Retinal pigment epithelial cell (primary cell): ENCODE measurements around the gene CHST4.
"Not testable (repeated sequence)": the region's sequence is repeated elsewhere in the genome, so short reads cannot be mapped to it uniquely, and the experiment has no call there.

Experiments used
- DNase-seq: peaks from one replicate; pipeline ENCODE4 v3.0.0-alpha.2; 2010; ENCODE audit warnings: low read depth
- H3K4me3 ChIP-seq: 2 replicates; pipeline ENCODE4 v1.5.1; 2011; ENCODE audit warnings: mild to moderate bottlenecking, low read length, control low read depth, moderate library complexity
- TF ChIP-seq, protein P1 (sequence below): conservative IDR thresholded peaks from 2 replicates; pipeline ENCODE4 v1.5.1; 2011; ENCODE audit warnings: low read depth, low read length, control low read depth, inconsistent platforms

CHST4 gene

DNA sequence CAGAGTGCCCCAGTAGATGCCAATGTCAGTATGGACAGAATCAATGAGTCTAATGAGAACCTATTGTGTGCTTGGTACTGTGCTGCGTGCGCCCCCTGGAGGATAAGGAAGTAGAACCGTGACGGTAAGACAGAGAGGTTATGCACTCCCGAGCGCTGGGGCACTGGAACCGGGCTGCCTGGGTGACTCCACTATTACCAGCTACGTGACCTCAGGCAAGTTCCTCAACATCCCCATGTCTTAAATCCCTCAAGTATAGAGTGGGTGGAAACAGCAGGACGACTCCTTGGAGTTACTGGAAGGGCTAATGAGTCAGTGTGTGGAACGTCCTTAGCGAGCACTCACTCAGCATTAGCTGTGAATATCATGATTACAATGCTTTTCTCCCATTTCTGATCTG lies 16.2 kb downstream of the CHST4 start:
- DNase-seq = no peak
- H3K4me3 ChIP-seq = no peak overlapping the region
- TF ChIP-seq, protein P1, sequence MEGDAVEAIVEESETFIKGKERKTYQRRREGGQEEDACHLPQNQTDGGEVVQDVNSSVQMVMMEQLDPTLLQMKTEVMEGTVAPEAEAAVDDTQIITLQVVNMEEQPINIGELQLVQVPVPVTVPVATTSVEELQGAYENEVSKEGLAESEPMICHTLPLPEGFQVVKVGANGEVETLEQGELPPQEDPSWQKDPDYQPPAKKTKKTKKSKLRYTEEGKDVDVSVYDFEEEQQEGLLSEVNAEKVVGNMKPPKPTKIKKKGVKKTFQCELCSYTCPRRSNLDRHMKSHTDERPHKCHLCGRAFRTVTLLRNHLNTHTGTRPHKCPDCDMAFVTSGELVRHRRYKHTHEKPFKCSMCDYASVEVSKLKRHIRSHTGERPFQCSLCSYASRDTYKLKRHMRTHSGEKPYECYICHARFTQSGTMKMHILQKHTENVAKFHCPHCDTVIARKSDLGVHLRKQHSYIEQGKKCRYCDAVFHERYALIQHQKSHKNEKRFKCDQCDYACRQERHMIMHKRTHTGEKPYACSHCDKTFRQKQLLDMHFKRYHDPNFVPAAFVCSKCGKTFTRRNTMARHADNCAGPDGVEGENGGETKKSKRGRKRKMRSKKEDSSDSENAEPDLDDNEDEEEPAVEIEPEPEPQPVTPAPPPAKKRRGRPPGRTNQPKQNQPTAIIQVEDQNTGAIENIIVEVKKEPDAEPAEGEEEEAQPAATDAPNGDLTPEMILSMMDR = peak; percentile 60

DNA sequence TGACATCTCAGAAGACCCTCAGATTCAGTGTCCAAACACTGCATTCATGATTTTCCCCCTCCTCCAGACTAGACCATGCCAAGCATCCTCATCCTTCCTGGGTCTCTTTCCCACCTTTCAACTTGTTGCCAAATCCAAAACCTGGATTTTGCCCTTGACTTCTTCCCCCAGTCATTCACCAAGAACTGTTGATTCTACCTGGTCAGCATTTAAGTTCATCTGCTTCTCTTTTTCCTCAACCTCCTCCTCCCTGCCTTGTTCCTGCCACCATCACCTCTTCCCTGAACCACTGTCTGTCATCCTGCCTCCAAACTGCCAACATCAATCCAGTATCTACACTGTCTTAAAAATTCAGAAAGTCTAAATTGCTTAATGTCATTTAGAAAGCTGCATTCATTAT lies 20.9 kb downstream of the CHST4 start:
- H3K4me3 ChIP-seq = no peak overlapping the region
- no peak for DNase-seq
- TF ChIP-seq, protein P1 = no peak

DNA sequence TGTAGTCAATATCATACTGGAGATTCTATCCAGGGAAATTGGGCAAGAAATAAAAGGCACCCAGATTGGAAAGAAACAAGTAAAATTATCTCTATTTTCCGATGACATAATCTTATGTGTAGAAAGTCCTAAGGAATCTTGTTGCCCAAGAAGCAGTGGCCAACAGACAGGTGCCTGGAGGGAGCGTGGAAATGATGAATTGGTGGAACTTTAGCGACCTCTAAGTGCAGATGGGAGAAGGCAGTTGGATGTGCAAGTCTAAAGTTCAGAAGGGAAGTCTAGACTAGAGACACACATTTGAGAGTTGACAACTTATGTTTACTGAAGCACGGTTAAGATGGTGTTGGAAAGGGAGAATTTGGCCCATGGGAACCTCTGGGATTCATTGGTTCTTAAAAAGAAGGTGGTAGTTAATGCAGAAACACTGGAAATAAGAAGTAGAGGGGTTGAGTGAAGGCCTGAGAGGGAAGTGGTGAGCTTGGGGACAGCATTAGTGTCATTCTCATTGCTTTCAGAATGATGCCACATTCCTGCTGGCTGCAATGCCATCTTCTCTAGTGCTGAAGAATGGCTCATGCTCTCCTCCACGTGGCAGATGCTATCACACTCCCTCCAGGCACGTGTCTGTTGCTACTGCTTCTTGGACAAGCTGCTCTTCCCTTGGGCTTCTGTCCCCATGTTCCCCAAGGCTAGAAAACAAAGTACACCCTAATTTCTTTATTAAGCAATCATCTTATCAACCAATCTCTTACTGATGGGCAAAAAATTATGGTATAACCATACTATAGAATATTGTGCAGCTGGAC lies 26.7 kb downstream of the CHST4 start:
- DNase-seq = no peak
- TF ChIP-seq, protein P1 = no peak
- no peak overlapping the region for H3K4me3 ChIP-seq

DNA sequence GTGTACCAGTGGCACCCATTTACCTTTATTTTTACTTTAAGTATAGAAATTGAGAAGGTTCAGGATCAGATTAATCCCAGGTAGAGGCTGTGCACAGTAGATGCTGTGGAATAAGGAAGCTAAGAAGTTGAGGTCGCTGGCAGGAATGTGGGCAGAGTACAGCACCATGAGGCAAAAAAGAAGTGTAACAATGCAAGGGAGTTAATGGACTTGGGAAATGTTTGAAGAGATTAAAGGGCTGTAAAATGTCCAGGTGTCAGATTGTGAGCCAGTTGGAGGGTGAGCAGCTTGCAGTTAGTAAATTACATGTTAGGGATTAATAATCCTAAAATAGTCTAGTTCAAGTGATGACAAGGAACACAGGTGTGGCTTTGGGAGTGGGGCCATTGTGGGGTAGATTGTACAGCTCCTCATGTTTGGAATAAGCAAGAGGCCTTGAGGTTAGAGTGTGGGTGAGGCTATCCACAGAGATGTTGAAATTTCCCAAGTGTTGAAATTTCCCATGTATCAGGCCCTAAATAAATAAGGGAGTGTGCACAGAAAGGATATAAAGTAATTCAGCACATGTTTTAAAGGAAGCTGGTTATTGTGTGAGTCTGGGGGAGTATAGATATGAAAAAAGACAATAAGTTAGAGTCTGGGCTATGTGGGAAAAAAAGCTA lies 29.1 kb downstream of the CHST4 start:
- TF ChIP-seq, protein P1 = no peak
- no peak for DNase-seq

DNA sequence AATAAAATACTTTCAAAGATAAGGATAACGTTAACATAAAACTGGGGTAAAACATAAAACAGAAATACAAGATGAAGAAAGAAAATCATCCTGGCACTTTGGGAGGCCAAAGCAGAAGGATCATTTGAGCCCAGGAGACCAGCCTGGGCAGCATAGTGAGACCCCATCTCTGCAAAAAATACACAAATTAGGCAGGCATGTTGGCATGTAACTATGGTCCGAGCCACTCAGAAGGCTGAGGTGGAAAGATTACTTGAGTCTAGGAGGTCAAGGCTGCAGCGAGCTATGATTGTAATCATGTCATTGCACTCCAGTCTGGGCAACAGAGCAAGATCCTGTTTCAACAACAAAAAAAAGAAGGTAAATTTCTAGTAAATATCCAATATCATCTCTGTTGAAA lies 31.1 kb downstream of the CHST4 start:
- no peak overlapping the region for H3K4me3 ChIP-seq
- TF ChIP-seq, protein P1 = no peak
- DNase-seq = no peak

More for the DNA sequence above, 29.1 kb downstream of the CHST4 start:
- no peak overlapping the region for H3K4me3 ChIP-seq

DNA sequence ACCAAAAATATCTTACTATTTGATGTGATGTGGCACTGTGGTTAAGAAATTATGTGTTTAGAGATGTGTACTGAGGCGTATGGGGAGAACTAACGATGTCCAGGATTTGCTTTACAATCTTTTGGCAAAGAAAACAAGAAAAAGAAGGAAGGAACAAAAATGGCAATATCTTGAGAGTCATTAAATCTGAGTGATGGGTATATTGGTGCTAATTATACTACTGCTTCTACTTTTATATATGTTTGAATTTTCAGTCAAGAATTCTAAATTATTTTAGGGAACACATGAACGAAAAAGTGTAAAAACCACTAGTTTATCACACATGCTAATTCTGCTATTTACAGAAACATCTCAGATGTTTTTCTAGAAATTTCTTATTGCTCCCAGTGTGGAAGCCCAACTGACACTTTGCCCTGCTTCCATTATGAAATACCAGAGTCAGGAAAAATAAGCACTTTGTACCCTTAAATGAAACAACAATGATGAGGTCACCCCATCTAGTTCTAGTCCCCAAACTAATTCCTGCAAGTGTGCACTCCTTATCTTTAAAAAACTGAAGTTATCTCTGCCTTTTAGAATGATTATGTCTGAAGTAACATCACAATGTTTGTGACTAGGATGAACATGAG lies 31.8 kb downstream of the CHST4 start:
- TF ChIP-seq, protein P1 = no peak
- DNase-seq = no peak
- no peak overlapping the region for H3K4me3 ChIP-seq

DNA sequence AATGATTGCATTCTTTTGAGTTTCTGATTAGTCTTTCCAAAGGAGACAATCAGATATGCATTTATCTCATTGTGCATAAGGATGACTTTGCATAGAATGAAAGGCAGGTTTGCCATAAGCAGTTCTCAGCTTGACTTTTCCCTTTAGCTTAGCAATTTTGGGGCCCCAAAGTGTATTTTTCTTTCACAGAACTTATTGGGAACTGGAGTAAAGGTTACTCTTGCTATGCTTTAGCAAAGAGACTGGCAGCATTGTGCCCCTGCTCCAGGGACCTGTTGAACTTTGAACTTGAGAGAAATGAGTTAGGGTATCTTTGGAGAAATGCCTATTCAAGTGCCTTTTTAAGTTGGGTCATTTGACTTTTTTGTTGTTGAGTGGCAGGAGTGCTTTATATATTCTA lies 33.6 kb downstream of the CHST4 start:
- TF ChIP-seq, protein P1 = no peak
- no peak for DNase-seq
- H3K4me3 ChIP-seq = no peak overlapping the region

DNA sequence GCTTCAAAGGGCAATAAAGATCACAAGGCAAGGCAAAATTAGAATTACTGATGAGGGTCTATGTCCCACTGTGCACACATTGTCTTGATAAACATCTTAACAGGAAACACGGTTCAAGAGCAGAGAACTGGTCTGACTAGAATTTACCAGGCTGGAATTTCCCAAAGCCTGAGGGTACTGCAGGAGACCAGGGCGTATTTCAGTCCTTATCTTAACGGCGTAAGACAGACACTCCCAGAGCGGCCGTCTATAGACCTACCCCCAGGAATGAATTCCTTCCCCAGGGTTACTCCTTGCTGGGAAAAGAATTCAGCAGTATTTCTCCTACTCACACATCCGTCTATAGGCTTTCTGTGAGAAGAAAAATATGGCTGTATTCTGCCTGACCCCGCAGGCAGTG lies 35.7 kb downstream of the CHST4 start:
- H3K4me3 ChIP-seq, DNase-seq: not testable (repeated sequence)
